ENCODE data around the gene FAM229A. TPM values are rescaled to one million over a fixed set of nuclear protein-coding genes. Genes with fewer than 3 reads are reported as not detected.

The FAM229A gene
- total and polyA plus RNA-seq, 2 experiments from 2014 or later, result 8.7 to 12.0 TPM

GRCh38 chr1:32388641-32389040, 26.4 kb upstream of the FAM229A start:
- H3K36me3 ChIP-seq, result peaks cover 40% of the 10 kb centered on the region
- no peak overlapping the region for H3K4me3 ChIP-seq
- H3K27me3 ChIP-seq, result no peaks in the 10 kb centered on the region
- no peak for TF ChIP-seq CTCF (IDR thresholded peaks at IDR 0.05; ENCODE audit: low read depth, low read length)
- no peaks in the 10 kb centered on the region for H3K9me3 ChIP-seq (ENCODE audit: low read depth)
- no peak overlapping the region for H3K27ac ChIP-seq
- peak in 1 of 2 donors; percentile 54 for DNase-seq (ENCODE audit: low read depth in 1 of 2, low spot score in 1 of 2)
- peaks cover 7% of the 10 kb centered on the region for H3K4me1 ChIP-seq (ENCODE audit: low read depth)

DNA sequence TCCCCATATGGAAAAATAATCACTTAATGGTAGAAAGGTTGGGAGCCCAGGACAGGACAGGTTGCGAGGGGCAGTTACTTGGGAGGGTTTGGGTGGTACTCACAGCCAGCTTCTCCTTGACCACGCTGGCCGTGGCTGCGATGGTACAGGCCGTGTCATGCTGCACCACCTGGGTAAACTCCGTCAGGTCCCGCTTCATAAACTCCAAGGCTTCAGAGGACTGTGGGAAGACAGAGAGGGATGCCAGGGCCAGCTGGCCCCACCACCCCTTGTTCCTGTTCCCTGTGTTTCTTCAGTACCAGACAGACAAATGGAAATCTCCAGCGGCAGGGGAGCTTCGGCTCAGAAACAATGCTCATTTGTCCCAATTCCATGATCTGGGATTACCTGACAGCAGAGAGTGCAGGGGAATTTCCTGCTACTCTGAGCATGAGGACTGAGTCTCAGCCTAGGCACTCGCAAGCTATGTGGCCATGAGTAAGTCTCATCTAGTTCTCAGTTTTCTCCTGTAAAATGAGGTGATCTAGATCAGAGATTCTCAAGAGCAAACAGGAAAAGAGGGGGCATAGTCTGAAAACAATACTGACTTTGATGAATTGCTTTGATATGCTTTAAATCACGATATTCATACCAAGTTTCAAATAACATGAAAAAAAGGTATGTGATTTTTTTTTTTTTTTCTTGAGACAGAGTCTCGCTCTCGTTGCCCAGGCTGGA, 24.5 kb upstream of the FAM229A start:
- Histone ChIP-seq H3K27ac (no peak overlapping the region), H3K27me3 (no peaks in the 10 kb centered on the region), H3K4me1 (ENCODE audit: low read depth) (no peaks in the 10 kb centered on the region), H3K4me3 (no peak overlapping the region), H3K9me3 (ENCODE audit: low read depth) (no peaks in the 10 kb centered on the region), H3K36me3 (peaks cover 53% of the 10 kb centered on the region)
- DNase-seq (ENCODE audit: low read depth in 1 of 2, low spot score in 1 of 2), result no peak
- no peak for TF ChIP-seq CTCF (IDR thresholded peaks at IDR 0.05; ENCODE audit: low read depth, low read length)

- H3K4me3 ChIP-seq, result no peak overlapping the region
- DNase-seq (ENCODE audit: low read depth in 1 of 2, low spot score in 1 of 2), result no peak
- TF ChIP-seq CTCF (IDR thresholded peaks at IDR 0.05; ENCODE audit: low read depth, low read length), result no peak
- H3K4me1 ChIP-seq (ENCODE audit: low read depth), result no peaks in the 10 kb centered on the region
- no peak overlapping the region for H3K27ac ChIP-seq
- peaks cover 70% of the 10 kb centered on the region for H3K36me3 ChIP-seq
- no peaks in the 10 kb centered on the region for H3K27me3 ChIP-seq
- no peaks in the 10 kb centered on the region for H3K9me3 ChIP-seq (ENCODE audit: low read depth)
Measured at GRCh38 chr1:32380057-32380456, 17.8 kb upstream of the FAM229A start.

DNA sequence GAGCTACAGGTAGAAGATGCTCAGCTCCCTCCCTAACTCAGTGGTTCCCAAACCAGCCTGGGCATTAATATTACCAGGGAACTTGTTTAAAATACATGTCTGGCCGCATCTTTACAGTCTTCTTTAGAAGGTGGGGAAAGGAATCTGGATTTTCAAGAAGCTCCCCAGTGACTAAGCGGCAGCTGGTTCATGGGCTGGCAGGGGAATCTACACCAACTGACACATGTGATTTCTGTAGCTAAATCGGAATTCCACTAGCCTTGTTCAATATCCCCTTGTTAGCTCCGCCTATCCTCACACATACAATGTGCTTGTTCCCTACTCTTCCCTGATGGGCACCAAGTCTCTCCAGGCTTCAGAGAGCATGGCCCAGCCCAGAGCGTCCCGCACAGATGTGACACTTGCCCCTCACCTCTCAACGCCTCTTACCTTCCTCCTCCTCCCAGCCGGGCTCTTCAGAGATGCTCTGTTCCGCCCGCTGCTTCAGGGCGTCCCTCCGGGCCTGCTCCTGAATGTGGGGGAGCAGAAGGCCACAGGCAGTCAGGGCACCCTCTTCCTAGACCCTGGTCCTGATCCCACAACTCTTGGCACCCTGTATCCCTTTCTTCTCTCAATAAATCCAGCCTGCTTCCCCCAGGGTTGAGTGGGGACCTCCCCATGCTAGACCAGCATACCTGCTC, 15.4 kb upstream of the FAM229A start:
- DNase-seq (ENCODE audit: low read depth in 1 of 2, low spot score in 1 of 2), result no peak
- no peak for TF ChIP-seq CTCF (IDR thresholded peaks at IDR 0.05; ENCODE audit: low read depth, low read length)
- no peaks in the 10 kb centered on the region for H3K9me3 ChIP-seq (ENCODE audit: low read depth)

GRCh38 chr1:32376199-32376598, 13.9 kb upstream of the FAM229A start:
- Histone ChIP-seq H3K4me1 (ENCODE audit: low read depth) (no peaks in the 10 kb centered on the region), H3K36me3 (peaks cover 50% of the 10 kb centered on the region), H3K9me3 (ENCODE audit: low read depth) (no peaks in the 10 kb centered on the region), H3K27ac (no peak overlapping the region), H3K27me3 (no peaks in the 10 kb centered on the region), H3K4me3 (no peak overlapping the region)
- no peak for DNase-seq (ENCODE audit: low read depth in 1 of 2, low spot score in 1 of 2)
- no peak for TF ChIP-seq CTCF (IDR thresholded peaks at IDR 0.05; ENCODE audit: low read depth, low read length)

More for the DNA sequence above, 15.4 kb upstream of the FAM229A start:
- H3K4me3 ChIP-seq, result no peak overlapping the region
- no peaks in the 10 kb centered on the region for H3K4me1 ChIP-seq (ENCODE audit: low read depth)
- H3K36me3 ChIP-seq, result peaks cover 58% of the 10 kb centered on the region
- H3K27ac ChIP-seq, result no peak overlapping the region
- no peaks in the 10 kb centered on the region for H3K27me3 ChIP-seq

Data from cardiac muscle cell (in vitro differentiated cells and primary cell).